Stimulated activated CD8-positive, alpha-beta memory T cell treated with anti-CD3 and anti-CD28 coated beads, Interleukin-2, amount 100 ng/mL, for 1 hour (primary cell): ENCODE results near the gene IMPG2.
"Not testable (repeated sequence)": the region's sequence is repeated elsewhere in the genome, so short reads cannot be mapped to it uniquely, and the experiment has no call there.

ENCODE experiments used
- DNase-seq, 2 donors: peaks; one replicate each; pipeline ENCODE4 v3.0.0-alpha.2; 2020; ENCODE audit warnings: low read depth in 2 of 2

The IMPG2 gene

DNA sequence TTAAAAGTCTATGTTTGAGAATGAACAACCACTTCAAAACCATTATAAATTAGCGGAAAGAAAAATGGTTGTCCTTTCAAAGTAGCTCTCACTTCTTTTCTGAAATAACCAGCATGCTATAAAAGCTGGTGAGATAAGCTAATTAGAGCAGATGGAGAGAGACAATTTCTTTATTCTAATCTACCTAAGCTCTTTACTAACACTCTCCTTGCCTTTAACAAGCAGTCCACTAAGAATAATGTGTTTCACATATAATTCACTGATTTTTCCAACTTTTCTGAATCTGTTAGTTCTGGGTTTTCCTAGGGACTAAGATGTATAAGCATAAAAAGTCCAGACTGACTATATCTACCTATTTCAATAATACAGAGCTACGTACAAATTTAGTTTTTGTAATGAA is at the start of gene IMPG2:
Gene IMPG2 (minus strand): TSS at position 101 of the 400 bp plus-strand sequence. CDS start 203 bp downstream, outside the sequence.
- DNase-seq = no peak

DNA sequence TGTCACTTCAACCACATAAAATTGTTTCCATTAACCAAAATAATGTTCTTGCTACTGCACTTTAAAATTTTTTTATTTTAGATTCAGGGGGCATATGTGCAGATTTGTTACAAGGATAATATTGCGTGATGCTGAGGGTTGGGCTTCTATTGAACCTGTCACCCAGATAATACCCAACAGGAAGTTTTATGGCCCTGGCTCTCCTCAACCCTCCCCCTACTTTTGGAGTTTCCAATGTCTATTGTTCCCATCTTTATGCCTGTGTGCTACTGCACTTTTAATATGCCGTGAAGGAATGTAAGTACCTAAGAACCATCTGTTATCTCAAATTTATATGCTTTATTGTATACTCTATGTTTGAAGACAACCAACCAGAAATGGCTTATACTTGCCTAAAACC is 42.0 kb upstream of the IMPG2 start:
- DNase-seq = no peak

GRCh38 chr3:101351829-101352228 is 31.5 kb upstream of the IMPG2 start:
- DNase-seq = no peak

GRCh38 chr3:101340591-101340990 is 20.2 kb upstream of the IMPG2 start:
- no peak for DNase-seq

GRCh38 chr3:101333883-101334282 is 13.5 kb upstream of the IMPG2 start:
- DNase-seq = no peak

- DNase-seq = no peak
Observed at GRCh38 chr3:101329016-101329673, 8.8 kb upstream of the IMPG2 start.

- DNase-seq = no peak
Observed at GRCh38 chr3:101325393-101326134, 5.2 kb upstream of the IMPG2 start.

- DNase-seq = no peak
Observed at GRCh38 chr3:101319531-101319930, 844 bp downstream of the IMPG2 start.

DNA sequence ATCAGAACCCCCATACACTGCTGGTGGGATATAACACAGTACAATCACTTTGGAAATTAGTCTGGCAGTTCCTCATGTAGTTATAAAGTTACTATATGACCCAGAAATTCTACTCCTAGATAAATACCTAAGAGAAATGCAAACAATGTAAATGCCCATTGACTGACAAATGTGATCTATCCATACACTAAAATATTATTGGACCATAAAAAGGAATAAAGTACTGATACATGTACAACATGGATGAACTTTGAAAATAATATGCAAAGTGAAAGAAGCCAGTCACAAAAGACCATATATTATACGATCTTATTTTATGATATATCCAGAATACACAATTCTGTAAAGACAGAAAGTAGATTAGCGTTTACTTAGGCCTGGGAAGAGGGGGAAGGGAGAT is 7.8 kb downstream of the IMPG2 start:
- DNase-seq = no peak

GRCh38 chr3:101311676-101312075 is 8.7 kb downstream of the IMPG2 start:
- DNase-seq = no peak

- no peak for DNase-seq
Observed at GRCh38 chr3:101310978-101311375, 9.4 kb downstream of the IMPG2 start.

- not testable (repeated sequence) for DNase-seq
Observed at GRCh38 chr3:101308147-101308772, 12.1 kb downstream of the IMPG2 start.

DNA sequence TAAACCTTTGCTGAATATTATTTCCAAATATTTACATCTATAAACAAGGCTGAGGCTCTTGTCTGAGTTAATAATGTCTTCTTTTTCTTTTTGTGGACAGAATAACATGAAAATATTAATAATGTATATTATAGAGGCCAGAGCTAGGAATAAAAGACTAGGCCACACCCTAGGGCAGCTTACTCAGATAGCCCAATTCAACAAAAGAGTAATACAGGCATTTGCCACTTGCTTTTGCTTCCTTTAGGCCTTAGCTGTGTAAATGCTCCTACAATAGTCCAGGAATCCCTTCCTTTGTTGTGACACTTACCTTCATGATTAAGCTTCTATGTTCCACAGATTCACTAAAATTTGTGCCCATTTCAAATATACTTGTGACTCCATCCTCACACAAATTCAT is 16.5 kb downstream of the IMPG2 start:
- no peak for DNase-seq

GRCh38 chr3:101303089-101303731 is 17.2 kb downstream of the IMPG2 start:
- DNase-seq = no peak

- no peak for DNase-seq
Observed at GRCh38 chr3:101300073-101300472, 20.3 kb downstream of the IMPG2 start.

DNA sequence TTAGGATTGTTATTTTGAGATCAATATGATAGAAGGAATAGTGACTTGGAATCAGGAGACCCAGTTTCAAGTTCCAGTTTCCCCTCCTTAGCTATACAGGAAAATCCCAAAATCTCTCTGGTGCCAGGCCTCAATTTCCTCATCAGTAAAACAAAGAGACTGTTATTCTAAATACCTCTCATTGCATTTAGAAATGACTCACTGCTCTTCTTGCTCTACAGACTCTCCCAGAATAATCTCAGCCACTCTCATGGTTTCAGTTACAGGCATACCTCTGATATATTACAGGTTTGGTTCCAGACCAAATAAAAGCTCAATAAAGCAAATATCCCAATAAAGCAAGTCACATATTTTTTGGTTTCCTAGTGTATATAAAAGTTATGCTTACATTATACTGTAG is 28.3 kb downstream of the IMPG2 start:
- DNase-seq = no peak

GRCh38 chr3:101288294-101288693 is 32.1 kb downstream of the IMPG2 start:
- no peak for DNase-seq

- DNase-seq = no peak
Observed at GRCh38 chr3:101284757-101285156, 35.6 kb downstream of the IMPG2 start.

- DNase-seq = no peak
Observed at GRCh38 chr3:101281521-101282030, 38.8 kb downstream of the IMPG2 start.

GRCh38 chr3:101279765-101280385 is 40.5 kb downstream of the IMPG2 start:
- no peak for DNase-seq

DNA sequence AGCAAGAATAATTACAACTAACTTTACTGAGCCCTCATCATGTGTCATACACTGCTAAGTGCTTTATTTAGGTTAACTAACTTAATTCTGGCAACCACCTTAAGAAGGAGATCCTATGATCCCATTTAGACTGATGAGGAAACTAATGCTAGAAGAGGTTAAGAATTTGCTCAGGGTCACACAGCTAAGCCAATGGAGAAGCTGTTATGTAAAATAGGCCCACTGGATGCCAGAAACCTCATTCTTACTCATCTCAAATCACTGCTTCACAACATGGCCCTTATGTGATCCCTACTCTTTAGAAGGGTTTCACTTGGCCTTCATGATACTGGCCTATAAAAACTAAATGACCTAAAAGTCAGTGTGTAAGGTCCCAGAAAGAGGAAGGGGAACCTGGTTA is 41.2 kb downstream of the IMPG2 start:
- DNase-seq = no peak

- no peak for DNase-seq
Observed at GRCh38 chr3:101278727-101279126, 41.6 kb downstream of the IMPG2 start.
